ENCODE data around the gene PRKCQ.

DNA sequence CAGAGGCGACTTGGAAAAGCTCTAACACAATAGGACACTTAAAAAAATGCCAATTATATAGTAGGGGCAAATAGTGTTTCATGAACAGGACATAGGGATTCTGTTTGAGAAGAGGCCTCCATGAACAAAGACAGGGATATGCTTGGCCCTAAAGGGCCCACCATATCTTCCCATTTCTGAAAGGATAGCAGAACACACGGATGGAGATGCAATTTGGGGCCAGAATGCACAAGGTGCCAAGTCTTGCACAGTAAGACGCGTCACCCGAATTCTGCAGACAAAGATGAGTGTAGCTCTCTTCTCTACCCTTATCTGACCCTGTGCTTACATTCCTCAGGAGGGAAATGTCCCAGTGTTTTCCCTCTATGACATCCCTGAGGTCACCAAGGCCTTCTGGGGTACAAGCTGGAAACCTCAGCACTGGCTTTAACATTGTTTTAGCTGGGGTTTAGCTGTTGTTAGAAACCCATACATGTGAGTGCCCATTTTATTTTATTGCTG lies 12.8 kb downstream of the PRKCQ start:
- TF ChIP-seq POLR2A (IDR thresholded peaks at IDR 0.05; ENCODE audit: low read depth, low read length) (no peak), TAF1 (IDR thresholded peaks at IDR 0.05; ENCODE audit: low read depth, low read length) (no peak), SPI1 (IDR thresholded peaks at IDR 0.05; ENCODE audit: low read depth, low read length) (no peak)
